ENCODE results near the gene POU6F2. TPM values are rescaled to one million over a fixed set of nuclear protein-coding genes. Genes with fewer than 3 reads are reported as not detected.

Gene POU6F2
- total RNA-seq, 4 donors from 2014 or later, result not detected

- intact Hi-C loops (cut with DNase I), result no loop called here
- 78% methylated on average over 6 of the region's 6 CpGs for WGBS
Measured at GRCh38 chr7:39304178-39304577, 326.5 kb downstream of the POU6F2 start.

GRCh38 chr7:39304668-39305405, 327.1 kb downstream of the POU6F2 start:
- H3K4me1 ChIP-seq, result no peaks in the 10 kb centered on the region
- peaks cover 0 to 22% (median 0%) of the 10 kb centered on the region in 4 donors for H3K27me3 ChIP-seq
- no peaks in the 10 kb centered on the region for H3K9me3 ChIP-seq
- intact Hi-C loops (cut with DNase I), result no loop called here
- no peak overlapping the region for H3K27ac ChIP-seq (replicated peaks in 1 of 4)
- 99% methylated on average over 3 of the region's 3 CpGs for WGBS
- no peaks in the 10 kb centered on the region for H3K36me3 ChIP-seq
- no peak overlapping the region for H3K4me3 ChIP-seq
- no peak for DNase-seq (ENCODE audit: extremely low spot score)
- TF ChIP-seq CTCF (IDR thresholded peaks at IDR 0.05) (no peak), POLR2A (IDR thresholded peaks at IDR 0.05; ENCODE audit: low read depth) (no peak), EP300 (IDR thresholded peaks at IDR 0.05) (no peak), POLR2AphosphoS5 (IDR thresholded peaks at IDR 0.05) (no peak)

More at GRCh38 chr7:39304178-39304577, 326.5 kb downstream of the POU6F2 start:
- H3K4me1 ChIP-seq, result peaks cover 0 to 4% (median 0%) of the 10 kb centered on the region in 4 donors
- H3K27ac ChIP-seq (replicated peaks in 1 of 4), result no peak overlapping the region
- no peak overlapping the region for H3K4me3 ChIP-seq
- TF ChIP-seq POLR2A (IDR thresholded peaks at IDR 0.05; ENCODE audit: low read depth) (no peak), POLR2AphosphoS5 (IDR thresholded peaks at IDR 0.05) (no peak), CTCF (IDR thresholded peaks at IDR 0.05) (no peak)
- no peaks in the 10 kb centered on the region for H3K36me3 ChIP-seq
- DNase-seq (ENCODE audit: extremely low spot score), result no peak
- H3K27me3 ChIP-seq, result peaks cover 0 to 21% (median 0%) of the 10 kb centered on the region in 4 donors
- H3K9me3 ChIP-seq, result no peaks in the 10 kb centered on the region

GRCh38 chr7:39306016-39306570, 328.4 kb downstream of the POU6F2 start:
- Histone ChIP-seq H3K36me3 (no peaks in the 10 kb centered on the region), H3K27me3 (peaks cover 0 to 20% (median 0%) of the 10 kb centered on the region in 4 donors), H3K4me1 (no peaks in the 10 kb centered on the region), H3K27ac (replicated peaks in 1 of 4) (no peak overlapping the region), H3K9me3 (no peaks in the 10 kb centered on the region), H3K4me3 (no peak overlapping the region)
- no peak for DNase-seq (ENCODE audit: extremely low spot score)
- intact Hi-C loops (cut with DNase I), result no loop called here
- no peak for TF ChIP-seq POLR2A (IDR thresholded peaks at IDR 0.05; ENCODE audit: low read depth)
- TF ChIP-seq POLR2AphosphoS5 (IDR thresholded peaks at IDR 0.05), result no peak
- TF ChIP-seq EP300 (IDR thresholded peaks at IDR 0.05), result no peak
- no peak for TF ChIP-seq CTCF (IDR thresholded peaks at IDR 0.05)
- WGBS, result 67% methylated on average over 5 of the region's 5 CpGs

GRCh38 chr7:39310699-39311098, 333.0 kb downstream of the POU6F2 start:
- WGBS, result 68% methylated on average over 8 of the region's 8 CpGs
- H3K27me3 ChIP-seq, result peaks cover 0 to 16% (median 0%) of the 10 kb centered on the region in 4 donors
- TF ChIP-seq POLR2A (IDR thresholded peaks at IDR 0.05; ENCODE audit: low read depth) (no peak), CTCF (IDR thresholded peaks at IDR 0.05) (no peak)
- intact Hi-C loops (cut with DNase I), result no loop called here
- H3K4me1 ChIP-seq, result no peaks in the 10 kb centered on the region
- no peaks in the 10 kb centered on the region for H3K36me3 ChIP-seq
- peak; percentile 80 for DNase-seq (ENCODE audit: extremely low spot score)
- no peaks in the 10 kb centered on the region for H3K9me3 ChIP-seq
- H3K27ac ChIP-seq (replicated peaks in 1 of 4), result no peak overlapping the region
- H3K4me3 ChIP-seq, result no peak overlapping the region
